ENCODE measurements around the gene GPR158.

Gene GPR158

GRCh38 chr10:25505466-25505865 lies 330.7 kb downstream of the GPR158 start:
- DNase-seq, result no peak

- no peak for DNase-seq
These were observed 332.1 kb downstream of the GPR158 start for GRCh38 chr10:25506821-25507335.

DNA sequence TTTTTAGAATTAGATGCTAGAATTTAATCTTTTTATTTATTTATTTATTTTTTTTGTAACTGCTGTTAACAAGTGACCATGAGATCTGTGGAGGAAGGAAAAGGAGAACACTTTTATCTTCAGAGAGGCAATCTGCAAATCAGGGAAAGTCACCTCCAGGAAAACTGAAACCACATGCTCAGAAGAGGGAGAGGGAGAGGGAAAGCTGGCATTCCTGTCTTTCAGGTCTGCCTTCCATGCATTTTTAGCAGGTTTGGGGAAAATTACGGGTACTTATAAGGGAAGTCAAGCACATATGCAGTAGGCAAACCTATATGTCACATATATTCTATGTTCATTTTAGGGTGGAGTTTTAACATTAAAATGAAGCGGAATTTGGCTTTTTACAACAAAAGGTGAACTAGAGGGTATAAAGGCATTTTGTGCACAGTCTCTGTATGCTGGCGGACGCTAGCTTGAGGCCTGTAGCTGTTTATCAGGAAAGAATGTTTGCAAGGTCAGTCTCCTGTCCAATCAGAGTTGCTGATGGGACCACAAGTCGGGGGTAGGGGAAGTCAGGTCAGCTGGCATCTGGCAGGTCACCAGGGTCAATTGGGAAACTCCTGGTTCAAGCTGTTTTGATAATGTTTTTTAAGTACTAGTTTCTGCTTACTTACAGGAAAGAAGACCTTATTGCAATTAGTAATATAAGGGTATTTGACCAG lies 333.5 kb downstream of the GPR158 start:
- DNase-seq, result no peak

DNA sequence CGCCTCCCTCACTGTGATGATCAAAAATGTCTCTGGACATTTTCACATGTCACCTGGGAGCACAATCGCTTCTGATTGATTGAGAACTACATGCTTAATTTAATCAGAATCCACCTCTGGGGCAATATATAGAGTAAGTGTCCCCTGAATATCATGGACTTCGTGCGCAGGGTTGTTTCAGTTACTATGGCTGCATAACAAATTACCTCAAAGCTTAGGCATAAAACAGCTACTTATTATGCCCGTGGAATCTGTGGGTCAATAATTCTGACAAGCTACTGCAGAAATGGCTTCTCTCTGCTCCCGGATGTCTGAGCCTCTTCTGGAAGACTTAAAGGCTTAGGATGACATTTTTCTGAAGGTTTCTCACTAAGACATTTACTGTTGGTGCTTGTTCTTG lies 334.4 kb downstream of the GPR158 start:
- DNase-seq, result no peak

GRCh38 chr10:25522294-25522693 lies 347.5 kb downstream of the GPR158 start:
- no peak for DNase-seq

GRCh38 chr10:25522946-25523608 lies 348.3 kb downstream of the GPR158 start:
- no peak for DNase-seq

GRCh38 chr10:25530306-25530705 lies 355.5 kb downstream of the GPR158 start:
- DNase-seq, result no peak

DNA sequence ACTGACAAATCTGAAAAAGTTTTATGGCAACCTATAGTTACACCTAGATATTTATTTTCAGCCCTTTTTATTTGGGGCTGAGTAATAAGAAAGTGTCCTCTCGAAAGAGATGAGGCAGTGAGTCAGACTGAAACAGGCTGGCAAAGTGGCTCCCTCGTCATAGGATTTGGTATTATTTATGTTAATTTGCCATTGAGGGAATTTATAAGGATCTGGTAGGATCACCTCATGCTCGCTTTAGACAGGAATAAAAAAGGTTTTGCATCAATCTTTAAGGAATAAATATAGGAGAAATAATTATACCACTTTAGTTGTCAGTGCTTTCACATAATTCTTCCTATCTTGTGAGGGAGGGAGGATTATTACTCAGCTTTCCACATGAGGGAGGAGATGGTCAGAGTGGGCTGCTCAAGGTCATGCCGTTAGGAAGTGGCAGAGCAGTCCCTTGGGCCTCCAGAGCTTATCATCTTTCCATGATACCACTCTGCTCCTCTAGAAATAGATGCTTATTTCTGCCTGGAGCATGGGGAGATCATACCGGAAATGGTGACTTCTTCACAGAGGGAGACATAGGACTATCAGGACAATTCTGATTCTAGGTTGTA lies 356.8 kb downstream of the GPR158 start:
- no peak for DNase-seq

DNA sequence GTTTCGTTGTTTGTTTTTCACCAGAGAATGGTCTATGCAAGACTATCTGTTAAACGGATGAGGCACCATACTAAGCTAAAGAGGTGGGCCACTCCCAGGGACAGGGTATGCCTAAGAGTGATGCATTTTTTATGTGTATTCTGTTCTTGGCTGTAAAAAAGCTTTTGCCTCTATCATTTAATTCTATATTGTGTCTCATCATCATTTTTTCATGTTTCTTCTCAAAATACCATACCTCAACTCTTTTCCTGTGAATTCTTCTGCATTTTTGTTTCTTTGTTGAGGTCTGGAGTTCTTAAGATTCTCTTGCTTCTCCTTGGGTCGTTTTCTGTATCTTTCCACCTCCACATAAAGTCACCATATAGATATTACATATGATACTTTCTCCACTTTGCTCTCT lies 357.4 kb downstream of the GPR158 start:
- no peak for DNase-seq

DNA sequence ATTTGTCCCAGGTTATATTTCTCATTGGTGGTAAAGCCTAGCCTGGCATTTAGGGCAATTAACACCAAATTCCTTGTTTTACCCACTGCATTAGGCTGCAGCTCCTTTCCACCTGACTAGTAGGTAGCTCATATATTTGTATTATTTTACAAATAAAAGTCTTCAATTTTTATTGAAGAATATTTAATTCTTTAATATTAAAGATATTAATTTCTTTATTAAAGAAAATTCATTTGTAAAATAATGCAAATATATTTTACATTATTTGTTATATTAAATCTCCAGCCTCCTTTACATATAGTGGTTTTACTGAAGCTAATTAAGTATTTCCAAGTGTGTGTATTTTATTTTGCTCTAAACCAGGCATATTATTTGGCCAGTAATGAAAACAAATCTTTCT lies 361.2 kb downstream of the GPR158 start:
- no peak for DNase-seq

DNA sequence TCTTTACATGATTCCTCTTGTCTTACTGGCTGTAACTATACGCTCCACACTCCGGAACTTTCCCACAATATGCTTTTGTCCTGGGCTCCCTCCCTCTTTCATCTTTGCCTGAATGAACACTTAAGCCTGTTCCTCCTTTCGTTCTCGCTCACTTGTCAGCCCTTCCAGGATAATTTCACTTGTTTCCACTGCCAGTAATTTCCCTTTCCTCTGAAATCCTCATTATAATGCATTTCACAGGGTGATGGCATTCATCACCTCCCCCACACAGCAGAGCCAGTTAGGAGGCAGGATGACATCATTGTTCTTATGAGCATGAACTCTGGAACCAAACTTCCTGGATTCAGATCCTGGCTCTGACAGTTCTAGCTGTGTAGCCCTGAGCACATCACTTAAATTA lies 372.6 kb downstream of the GPR158 start:
- DNase-seq, result no peak

DNA sequence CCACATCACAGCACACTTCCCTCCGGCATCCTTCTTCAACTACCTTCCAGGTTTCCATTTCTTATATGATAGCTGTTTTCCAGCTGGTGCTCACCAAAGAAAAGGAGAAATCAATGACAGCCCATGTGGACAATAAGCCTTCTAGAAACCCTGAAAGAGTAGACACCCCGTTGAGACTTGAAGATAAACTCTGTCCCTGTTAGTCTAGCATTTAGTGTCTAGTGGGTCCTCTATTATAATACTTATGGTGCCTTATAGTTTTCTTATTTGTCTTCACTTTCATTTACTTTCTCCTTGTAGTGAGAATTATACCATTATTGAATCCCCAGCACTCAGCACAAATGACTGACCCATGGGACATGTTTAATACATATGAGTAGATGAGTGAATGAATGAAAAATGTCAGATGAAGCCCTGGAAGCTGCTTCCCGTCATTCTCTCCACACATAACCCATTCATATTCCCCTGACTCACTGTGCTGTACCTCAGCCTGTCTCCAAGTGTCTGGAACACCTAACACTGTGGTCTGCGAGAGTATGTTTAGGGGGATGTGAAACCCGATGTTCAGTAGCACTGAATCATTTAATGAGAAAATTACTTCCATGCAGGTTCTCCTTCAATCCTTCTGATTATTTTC lies 377.6 kb downstream of the GPR158 start:
- no peak for DNase-seq

- no peak for DNase-seq
These were observed 381.1 kb downstream of the GPR158 start for GRCh38 chr10:25555865-25556264.

GRCh38 chr10:25556457-25556856 lies 381.7 kb downstream of the GPR158 start:
- no peak for DNase-seq

DNA sequence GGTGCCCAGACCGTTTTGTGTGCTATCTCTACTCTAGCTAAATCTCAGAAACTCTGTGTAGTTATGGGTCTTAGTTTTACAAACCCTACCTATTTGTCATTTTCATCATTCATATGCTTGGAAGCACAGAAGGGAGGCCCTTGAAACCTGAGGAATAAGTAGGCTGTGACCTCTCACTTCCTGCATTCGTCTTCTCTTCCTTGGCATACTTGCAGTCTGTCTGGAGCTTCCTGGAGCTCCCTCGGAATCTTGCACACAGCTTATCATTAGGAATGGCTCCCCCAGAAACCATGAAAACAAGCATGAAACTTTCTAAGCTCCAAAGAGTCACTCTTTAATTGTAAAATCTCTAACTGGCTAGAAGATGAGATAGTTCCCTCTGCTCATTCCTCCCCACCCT lies 382.3 kb downstream of the GPR158 start:
- DNase-seq, result no peak

GRCh38 chr10:25561758-25562157 lies 387.0 kb downstream of the GPR158 start:
- no peak for DNase-seq

DNA sequence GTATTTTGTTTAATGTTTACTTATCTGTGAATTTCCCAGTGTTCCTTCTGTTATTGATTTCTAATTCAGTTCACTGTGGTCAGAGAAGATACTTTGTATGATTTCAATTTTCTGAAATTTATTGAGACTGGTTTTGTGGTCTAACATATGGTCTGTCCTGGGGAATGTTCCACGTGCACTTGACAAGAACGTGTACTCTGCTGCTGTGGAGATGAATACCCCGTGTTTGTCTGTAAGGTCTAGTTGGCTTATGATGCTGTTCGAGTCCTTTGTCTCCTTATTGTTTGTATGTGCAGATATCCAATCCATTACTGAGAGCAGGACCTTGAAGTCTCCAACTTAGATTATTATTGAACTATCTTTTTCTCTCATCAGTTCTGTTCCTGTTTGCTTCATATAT lies 387.7 kb downstream of the GPR158 start:
- no peak for DNase-seq

GRCh38 chr10:25564351-25564750 lies 389.6 kb downstream of the GPR158 start:
- no peak for DNase-seq

- DNase-seq, result no peak
These were observed 390.8 kb downstream of the GPR158 start for GRCh38 chr10:25565570-25565969.

GRCh38 chr10:25573316-25573715 lies 398.5 kb downstream of the GPR158 start:
- DNase-seq, result no peak

DNA sequence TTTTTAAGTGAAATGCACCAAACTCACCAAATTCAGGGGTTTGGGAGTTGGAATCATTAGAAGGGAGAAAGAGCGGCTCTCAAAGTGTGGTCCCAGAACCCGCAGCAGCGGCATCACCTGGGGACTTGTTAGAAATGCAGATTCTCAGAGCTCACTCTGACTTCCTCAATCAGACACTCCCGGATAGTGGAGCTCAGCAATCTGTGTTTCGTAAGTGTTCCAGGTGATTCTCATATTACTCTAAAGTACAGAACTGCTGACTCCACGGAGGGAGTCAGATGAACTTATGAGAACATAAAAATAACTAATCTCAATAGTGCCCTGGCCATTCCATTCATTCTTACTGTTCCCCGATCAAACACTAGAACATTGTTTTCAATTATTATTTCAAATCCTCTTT lies 400.5 kb downstream of the GPR158 start:
- DNase-seq, result no peak

GRCh38 chr10:25578061-25578460 lies 403.3 kb downstream of the GPR158 start:
- DNase-seq, result no peak

GRCh38 chr10:25582961-25583360 lies 408.2 kb downstream of the GPR158 start:
- DNase-seq, result no peak

DNA sequence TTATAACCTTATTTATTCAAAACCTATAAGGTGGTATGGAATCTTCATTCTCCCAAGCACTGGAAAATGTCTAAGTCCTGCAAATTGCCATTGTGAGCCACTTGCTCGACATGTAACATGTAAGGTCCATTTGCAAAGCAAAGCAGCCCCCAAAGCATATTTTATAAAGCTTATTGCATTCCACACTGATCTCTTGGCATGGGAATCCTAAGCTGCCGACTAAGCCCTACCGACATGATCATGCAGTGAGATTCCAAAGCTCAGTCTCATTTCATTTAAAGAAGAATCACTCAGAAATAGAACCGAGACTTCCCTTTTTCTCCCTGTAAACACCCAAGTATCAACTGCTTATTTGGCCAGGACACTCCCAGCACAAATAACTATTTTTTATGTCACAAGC lies 425.9 kb downstream of the GPR158 start:
- no peak for DNase-seq

Data from activated T-cell treated with anti-CD3 and anti-CD28 coated beads, Interleukin-2, amount 50 U/mL, for 1 hour (primary cell).